Fibroblast of peridontal ligament (primary cell): ENCODE measurements around the gene MIER2.
A peak's percentile ranks its signal among the peaks of the same experiment; 100 is the strongest.
"Not testable (repeated sequence)": the region's sequence is repeated elsewhere in the genome, so short reads cannot be mapped to it uniquely, and the experiment has no call there.

Source experiments
- DNase-seq: peaks from one replicate; pipeline ENCODE4 v3.0.0-alpha.2; 2010; ENCODE audit errors: extremely low read depth

MIER2 gene, protein sequence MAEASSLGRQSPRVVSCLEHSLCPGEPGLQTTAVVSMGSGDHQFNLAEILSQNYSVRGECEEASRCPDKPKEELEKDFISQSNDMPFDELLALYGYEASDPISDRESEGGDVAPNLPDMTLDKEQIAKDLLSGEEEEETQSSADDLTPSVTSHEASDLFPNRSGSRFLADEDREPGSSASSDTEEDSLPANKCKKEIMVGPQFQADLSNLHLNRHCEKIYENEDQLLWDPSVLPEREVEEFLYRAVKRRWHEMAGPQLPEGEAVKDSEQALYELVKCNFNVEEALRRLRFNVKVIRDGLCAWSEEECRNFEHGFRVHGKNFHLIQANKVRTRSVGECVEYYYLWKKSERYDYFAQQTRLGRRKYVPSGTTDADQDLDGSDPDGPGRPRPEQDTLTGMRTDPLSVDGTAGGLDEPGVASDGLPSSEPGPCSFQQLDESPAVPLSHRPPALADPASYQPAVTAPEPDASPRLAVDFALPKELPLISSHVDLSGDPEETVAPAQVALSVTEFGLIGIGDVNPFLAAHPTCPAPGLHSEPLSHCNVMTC

DNA sequence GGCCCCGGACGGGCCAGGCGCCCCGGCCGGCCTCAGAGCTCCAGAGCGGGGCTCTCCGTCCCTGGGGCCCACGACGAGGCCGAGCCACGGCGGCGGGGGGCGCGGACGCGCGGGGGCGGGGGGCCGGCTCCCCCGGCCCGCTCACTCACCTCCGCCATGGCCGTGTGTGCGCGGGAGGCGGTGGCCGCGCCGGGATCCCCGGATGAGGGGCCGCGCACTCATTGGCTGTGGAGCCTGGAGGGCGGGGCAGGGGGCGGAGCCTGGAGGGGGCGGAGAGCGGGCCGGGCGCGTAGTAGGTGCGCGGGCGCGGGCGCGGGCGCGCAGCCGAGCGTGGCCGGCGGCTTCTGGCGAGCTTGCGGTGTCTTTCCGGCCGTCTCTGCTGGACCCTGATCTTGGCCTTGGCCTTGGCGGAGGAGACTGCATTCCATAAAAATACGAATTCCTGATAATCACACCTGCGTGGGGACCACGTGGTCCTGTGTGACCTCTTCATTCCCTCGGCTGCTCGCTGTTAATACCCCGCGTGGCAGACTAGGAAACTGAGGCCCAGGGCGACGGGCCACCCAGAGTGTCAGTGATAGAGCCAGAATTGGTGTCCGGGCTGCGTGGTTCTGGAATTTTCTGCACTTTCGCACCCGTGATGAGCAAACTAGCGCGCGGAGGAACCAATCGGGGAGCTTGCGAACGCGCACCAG is at the start of gene MIER2:
TSS of gene MIER2 (minus strand) at position 172 of the 695 bp plus-strand sequence. CDS start at position 158, 14 bp downstream.
- DNase-seq: peak; percentile 60

DNA sequence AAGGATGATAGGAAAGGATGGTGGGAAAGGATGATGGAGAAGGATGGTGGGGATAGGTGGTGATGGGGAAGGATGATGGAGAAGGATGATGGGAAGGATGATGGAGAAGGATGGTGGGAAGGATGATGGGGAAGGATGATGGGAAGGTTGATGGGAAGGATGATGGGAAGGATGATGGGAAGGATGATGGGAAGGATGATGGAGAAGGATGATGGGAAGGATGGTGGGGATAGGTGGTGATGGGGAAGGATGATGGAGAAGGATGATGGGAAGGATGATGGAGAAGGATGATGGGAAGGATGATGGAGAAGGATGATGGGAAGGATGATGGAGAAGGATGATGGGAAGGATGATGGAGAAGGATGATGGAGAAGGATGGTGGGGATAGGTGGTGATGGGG is 49.0 kb upstream of the MIER2 start:
- DNase-seq: not testable (repeated sequence)

DNA sequence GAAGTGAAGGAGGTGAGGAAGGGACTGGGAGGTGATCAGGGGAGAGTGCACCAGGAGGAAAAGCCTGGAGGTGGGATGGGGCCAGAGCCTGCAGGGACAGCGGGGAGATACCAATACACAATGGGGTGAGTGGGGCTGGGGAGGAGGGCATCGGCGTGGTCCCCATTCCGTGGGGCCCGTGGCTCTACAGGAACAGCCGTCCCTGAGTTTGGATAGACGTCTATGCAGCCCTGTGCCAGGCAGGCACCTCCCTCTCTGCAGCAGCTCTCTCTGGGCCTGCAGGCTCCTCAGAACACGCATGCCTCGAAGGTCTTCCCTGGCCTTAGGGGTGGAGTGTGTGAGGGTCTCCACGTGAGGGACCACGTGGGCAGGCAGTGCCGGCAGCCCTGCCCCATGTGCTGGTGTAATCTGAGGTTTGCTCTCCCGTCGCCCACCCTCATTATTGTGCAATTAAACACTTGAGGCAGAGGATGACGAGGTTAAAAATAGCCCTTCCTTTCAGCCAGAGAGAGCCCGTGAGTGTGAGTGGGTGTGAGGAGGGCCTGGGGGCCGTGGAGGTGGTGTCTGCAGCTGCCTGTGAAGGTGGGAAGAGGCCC is 47.9 kb upstream of the MIER2 start:
- DNase-seq: no peak

DNA sequence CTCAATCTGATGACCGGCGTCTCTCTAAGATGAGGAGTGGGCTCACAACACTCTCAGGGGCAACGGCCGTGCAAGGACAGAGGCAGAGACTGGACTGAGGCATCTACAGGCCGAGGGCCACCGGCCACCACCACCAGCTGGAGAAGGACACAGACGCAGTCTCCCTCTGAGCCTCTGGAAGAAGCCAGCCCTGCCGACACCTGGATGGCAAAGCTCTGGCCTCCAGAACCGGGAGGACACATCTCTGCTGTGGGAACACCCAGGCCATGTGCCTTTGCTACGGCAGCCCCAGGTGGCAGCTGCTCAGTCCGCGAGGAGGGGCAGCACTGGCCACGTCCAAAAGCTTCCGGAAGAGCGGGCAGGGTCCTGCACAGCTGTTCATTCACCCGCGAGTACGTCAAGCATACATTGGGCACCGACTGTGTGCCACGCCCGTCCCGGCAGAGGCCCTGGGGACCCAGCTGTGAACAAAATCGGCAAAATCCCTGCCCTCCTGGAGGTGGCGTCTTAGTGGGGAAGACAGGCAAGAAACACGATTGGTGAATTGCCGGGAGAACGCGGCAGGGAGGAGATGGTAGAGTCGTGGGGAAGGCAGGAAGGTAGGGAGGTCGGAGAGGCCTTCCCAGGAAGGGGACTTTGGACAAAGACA is 47.3 kb upstream of the MIER2 start:
- DNase-seq: no peak

DNA sequence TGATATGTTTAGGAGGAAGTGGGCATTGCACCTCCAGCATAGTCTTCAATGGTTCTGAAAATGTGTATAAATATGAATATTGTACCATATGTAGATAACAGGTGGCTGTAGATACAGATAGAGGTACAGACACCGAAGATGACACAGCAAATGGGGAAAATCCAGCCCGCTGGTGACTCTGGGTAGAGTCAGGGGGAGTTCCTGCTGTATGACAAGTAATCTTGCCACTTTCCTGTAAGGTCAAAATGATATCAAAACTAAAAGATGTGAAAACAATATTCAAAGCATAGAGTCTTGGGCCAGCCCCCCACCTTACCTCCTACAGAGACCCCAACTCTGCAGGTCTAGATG is 46.6 kb upstream of the MIER2 start:
- DNase-seq: no peak

DNA sequence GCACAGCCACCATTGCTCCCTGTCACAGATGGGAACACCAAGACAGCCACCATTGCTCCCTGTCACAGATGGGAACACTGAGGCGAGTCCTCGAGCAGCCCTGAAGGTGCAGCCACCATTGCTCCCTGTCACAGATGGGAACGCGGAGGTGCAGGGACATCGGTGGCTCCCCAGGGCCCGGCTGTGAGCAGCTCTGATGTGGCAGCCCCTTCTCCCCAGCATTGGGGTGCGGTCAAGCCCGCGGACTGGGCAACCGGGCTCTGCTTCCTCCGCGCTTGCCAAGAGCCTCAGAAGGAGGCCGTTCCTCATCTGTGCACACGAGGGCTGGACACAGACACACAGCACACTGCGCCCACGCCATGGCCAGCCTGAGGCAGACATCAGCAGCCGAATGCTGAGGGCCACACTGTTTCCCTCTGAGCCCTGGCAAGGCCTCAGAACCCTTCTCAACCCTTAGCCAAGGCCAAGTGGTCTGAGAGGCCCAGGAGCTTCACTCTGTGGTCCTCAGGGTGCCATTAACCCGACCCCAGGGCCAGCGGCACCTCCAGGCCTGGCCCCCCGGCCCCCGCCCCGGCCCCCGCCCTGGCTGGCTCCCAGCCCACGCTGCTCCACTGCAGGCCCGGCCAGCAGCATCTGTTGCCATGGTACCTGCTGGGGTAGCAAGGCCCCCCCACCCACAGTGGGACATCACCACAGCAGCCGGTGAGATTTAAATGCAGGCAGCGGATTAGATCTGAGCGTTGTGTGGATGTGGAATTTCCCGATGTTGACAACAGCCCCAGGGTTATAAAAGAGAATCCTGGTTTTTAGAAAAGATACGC is 46.0 kb upstream of the MIER2 start:
- no peak for DNase-seq

DNA sequence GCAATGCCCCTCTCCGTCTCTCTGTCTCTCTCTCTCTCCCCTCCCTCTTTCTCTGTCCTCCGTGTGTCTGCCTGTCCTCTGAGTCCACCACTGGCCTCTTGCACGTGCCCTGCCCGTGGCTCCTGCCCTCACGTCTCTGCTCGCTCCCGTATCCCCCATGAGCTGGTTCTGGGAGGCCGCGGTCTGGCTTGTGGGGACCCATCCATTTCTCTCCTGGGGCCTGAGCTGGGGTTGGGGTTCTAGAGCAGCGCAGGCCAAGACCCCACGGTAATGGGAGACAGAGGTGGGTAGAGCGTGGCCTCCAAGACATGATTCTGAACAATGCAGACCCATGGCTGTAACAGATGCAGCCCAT is 45.3 kb upstream of the MIER2 start:
- no peak for DNase-seq

DNA sequence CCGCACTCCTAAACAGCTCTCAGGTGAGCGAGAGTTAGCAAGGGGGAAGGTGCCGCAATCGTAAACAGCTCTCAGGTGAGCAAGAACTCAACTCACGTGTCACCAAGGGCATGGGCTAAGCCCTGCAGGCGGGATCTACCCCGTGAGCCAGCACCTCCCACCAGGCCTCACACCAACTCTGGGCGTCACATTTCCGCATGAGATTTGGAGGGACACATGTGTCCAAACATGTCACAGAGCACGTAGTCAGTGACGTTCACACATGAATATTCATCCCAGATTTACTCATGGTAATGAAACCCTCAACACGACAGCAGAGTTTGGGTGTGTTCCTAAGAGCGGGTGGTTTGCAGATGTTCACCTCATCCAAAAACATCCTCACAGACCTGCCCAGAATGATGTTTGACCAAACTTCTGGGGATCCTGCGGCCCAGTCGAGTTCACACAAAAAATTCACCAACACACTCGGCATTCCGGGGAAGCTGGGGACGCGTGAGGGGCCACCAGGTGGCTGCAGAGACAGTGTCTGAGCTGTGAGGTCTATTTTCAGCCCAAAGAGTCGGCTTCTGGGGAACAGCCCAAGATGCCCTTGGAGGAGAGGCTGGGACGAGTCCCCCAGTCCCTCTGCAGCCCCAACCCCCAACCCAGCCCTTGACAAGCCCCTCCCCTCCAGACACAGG is 44.8 kb upstream of the MIER2 start:
- no peak for DNase-seq

DNA sequence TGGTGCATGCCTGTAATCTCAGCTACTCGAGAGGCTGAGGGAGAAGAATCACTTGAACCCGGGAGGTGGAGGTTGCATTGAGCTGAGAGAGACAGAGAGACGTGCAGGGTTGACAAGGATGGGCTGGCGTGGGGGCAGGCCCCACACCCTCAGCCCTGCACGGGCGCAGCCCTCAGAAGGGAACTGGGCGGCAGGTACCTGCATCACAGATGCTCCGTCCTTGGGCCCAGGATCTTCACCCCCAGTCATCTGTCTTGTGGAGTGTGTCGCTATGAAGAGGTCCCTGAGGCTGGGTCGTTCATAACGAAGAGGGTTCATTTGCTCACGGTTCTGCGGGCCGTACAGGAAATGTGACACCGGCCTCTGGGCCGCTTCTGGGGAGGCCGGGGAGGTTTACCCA is 44.1 kb upstream of the MIER2 start:
- DNase-seq: no peak

DNA sequence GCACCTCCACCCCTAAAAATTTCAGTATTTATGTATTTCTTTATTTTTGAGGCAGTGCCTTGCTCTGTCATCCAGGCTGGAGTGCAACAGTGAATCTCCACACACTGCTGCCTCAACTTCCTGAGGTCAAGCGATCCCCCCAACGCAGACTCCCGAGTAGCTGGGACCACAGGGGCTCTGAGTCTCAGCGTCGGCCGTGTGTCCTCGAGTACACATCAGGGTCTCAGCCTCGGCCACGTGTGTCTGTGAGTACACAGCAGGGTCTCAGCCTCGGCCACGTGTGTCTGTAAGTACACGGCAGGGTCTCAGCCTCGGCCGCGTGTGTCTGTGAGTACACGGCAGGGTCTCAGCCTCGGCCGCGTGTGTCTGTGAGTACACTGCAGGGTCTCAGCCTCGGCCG is 43.2 kb upstream of the MIER2 start:
- DNase-seq: no peak

DNA sequence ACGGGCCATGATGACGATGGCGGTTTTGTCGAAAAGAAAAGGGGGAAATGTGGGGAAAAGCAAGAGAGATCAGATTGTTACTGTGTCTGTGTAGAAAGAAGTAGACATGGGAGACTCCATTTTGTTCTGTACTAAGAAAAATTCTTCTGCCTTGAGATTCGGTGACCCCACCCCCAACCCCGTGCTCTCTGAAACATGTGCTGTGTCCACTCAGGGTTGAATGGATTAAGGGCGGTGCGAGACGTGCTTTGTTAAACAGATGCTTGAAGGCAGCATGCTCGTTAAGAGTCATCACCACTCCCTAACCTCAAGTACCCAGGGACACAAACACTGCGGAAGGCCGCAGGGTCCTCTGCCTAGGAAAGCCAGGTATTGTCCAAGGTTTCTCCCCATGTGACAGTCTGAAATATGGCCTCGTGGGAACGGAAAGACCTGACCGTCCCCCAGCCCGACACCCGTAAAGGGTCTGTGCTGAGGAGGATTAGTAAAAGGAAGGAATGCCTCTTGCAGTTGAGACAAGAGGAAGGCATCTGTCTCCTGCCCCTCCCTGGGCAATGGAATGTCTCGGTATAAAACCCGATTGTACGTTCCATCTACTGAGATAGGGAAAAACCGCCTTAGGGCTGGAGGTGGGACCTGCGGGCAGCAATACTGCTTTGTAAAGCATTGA is 42.2 kb upstream of the MIER2 start:
- DNase-seq: not testable (repeated sequence)

DNA sequence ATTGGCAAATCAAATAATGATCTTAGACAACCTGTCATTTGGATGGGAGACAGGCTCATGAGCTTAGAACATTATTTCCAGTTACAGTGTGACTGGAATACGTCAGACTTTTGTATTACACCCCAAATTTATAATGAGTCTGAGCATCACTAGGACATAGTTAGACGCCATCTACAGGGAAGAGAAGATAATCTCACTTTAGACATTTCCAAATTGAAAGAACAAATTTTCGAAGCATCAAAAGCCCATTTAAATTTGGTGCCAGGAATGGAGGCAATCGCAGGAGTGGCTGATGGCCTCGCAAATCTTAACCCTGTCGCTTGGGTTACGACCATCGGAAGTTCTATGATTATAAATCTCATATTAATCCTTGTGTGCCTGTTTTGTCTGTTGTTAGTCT is 41.6 kb upstream of the MIER2 start:
- not testable (repeated sequence) for DNase-seq

DNA sequence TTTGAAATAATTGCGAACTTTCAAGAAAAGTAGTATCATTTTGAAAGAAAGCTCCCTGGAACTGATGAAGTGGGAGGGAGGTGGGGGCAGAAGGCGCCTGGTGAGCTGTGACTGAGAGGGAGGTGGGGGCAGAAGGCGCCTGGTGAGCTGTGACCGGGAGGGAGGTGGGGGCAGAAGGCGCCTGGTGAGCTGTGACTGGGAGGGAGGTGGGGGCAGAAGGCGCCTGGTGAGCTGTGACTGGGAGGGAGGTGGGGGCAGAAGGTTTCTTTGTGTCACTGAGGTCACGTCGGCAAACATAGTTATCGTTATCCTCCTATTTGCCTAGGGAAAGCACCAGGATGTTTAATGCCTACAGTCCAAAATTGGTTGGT is 40.2 kb upstream of the MIER2 start:
- DNase-seq: no peak

DNA sequence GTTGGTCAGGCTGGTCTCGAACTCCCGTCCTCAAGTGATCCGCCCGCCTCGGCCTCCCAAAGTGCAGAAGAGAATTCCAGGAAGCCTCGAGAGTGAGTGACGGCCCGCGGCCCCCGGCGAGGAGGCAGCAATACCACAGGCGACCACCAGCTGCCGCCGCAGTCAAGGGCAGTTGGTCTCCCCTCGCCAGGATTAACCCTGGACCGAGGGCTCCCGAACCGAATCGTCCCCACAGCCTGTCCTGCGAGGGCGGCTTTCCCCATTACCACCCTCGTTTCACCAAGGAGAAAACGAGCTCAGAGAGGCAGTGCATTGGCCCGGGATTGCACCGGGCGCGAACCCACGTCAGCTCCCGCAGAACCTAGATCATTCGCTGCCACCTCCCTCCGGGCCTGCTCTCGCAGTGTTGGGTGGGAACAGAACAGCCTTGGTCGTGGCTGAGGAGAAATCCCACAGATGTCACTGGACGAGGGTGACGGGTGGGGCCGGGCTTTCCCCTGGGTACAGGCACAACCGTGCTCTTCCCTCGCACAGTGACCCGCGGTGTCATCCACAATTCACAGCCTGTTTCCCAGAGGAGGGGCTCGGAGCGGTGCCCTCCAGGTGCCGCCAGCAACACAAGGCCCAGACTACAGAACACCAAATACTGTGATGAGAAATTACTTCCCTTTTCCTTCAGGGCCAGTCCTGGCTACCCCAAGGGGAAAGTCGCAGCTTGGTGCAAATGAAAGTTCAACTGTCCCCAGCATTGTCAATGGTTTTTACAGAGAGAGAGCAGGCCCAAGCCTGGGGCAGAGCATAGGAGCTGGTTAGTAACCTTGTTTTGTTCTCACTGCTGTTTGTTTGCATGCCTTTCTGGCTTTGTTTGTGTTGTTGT is 39.6 kb upstream of the MIER2 start:
- DNase-seq: no peak

DNA sequence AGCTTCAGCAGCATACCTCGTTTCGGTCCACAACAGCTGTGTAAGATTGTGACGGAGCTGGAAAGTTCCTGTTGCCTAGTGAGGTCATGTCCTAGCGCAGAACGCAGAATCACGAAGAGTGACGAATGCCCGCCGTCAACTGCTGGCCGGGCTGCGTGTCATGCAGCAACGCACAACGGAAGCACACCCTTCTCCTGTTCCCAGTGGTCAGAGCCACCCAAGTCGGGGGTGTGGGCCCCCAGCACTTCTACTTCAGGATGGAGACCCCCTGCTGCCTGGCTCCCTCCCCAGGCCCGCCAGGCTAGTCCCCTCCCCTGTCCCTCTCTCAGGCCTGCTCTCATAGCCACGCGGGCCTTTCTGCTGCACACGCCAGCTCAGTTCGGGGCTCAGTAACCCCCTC is 38.4 kb upstream of the MIER2 start:
- no peak for DNase-seq

DNA sequence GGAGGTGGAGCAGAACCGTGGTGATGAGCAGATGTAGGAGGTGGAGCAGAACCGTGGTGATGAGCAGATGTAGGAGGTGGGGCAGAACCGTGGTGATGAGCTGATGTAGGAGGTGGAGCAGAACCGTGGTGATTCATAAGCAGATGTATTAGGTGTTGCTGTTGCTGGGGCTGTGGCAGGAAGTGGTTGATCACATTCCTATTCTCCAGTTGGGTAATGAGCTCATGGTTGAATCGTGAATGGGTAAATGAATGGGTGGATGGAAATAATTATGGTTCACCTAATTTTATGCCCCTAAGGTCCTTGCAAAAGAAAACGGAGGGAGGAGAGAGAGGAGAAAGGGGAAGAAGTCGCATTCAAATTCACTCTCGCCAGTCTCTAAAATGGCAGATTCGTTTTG is 38.0 kb upstream of the MIER2 start:
- DNase-seq: peak; percentile 10

DNA sequence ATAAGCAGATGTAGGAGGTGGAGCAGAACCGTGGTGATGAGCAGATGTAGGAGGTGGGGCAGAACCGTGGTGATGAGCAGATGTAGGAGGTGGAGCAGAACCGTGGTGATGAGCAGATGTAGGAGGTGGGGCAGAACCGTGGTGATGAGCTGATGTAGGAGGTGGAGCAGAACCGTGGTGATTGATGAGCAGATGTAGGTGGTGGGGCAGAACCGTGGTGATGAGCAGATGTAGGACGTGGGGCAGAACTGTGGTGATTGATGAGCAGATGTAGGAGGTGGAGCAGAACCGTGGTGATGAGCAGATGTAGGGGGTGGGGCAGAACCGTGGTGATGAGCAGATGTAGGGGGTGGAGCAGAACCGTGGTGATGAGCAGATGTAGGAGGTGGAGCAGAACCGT is 37.3 kb upstream of the MIER2 start:
- not testable (repeated sequence) for DNase-seq

DNA sequence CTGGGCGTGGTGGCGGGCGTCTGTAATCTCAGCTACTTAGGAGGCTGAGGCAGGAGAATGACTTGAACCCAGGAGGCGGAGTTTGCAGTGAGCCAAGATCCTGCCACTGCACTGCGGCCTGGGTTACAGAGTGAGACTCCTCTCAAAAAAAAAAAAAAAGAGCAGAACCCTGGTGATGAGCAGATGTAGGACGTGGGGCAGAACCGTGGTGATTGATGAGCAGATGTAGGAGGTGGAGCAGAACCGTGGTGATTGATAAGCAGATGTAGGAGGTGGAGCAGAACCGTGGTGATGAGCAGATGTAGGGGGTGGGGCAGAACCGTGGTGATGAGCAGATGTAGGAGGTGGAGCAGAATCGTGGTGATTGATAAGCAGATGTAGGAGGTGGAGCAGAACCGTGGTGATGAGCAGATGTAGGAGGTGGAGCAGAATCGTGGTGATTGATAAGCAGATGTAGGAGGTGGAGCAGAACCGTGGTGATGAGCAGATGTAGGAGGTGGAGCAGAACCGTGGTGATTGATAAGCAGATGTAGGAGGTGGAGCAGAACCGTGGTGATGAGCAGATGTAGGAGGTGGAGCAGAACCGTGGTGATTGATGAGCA is 36.1 kb upstream of the MIER2 start:
- DNase-seq: not testable (repeated sequence)

DNA sequence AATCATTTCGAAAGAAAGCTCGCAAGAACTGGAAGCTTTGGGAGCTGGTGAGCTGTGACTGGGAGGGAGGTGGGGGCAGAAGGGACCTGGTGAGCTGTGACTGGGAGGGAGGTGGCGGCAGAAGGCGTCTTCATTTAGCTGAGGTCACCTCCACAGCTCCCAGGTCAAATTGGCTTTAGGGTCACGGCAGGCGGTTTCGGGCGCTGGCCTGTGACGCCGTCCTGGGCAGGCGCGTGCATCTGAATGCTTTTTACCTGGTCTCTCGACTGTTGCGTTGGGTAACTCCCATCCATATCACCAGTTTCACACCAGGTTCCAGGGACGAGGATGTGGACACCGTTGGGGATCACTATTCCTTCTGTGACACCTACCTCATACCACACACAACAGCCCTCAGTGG is 35.2 kb upstream of the MIER2 start:
- DNase-seq: no peak
